Endothelial cell of umbilical vein (primary cell): ENCODE measurements around the gene DEFB129. TPM values are rescaled to one million over a fixed set of nuclear protein-coding genes. Genes with fewer than 3 reads are reported as not detected.

ENCODE experiments used
- Bru-seq: library from RNA; stranded (reverse); fragments of 400-500 nt; gene quantifications from one replicate; lab custom pipeline; 2021; lab: Mats Ljungman, UMichigan
- BruChase-seq, 2 experiments: library from RNA; stranded (reverse); fragments of 400-500 nt; gene quantifications; one replicate each; lab custom pipeline; 2021; lab: Mats Ljungman, UMichigan
- BruUV-seq: library from RNA; stranded (reverse); fragments of 400-500 nt; replicated peaks from 2 replicates; lab custom pipeline; 2021; lab: Mats Ljungman, UMichigan
- CTCF ChIA-PET: fragments of 300-600, 350-600 bp; sonication (Branson Sonifier 250); formaldehyde crosslinking; loops from one replicate; lab custom pipeline; 2021; ENCODE audit warnings: antibody characterized with exemption, inconsistent platforms; lab: Charles Lee
- POLR2A ChIA-PET: fragments of 300-600, 350-600 bp; sonication (Branson Sonifier 250); formaldehyde crosslinking; loops from one replicate; lab custom pipeline; 2021; ENCODE audit warnings: antibody characterized with exemption, inconsistent platforms; lab: Charles Lee
- DNase-seq: peaks from one replicate; pipeline ENCODE4 v3.0.0-alpha.2; 2011; ENCODE audit warnings: low read depth, low spot score
- FAIRE-seq: peaks from 2 replicates; lab custom pipeline; 2011; peaks lifted over from hg19 to GRCh38; lab: Jason Lieb, UNC
- H2AFZ ChIP-seq: 2 replicates; pipeline ENCODE4 v1.6.0; 2012; ENCODE audit warnings: low read depth, low read length, control low read depth, inconsistent platforms
- H3K27ac ChIP-seq: 2 replicates; pipeline ENCODE4 v1.5.1; 2011; ENCODE audit warnings: low read depth, mild to moderate bottlenecking, control low read depth, low read length, moderate library complexity; ENCODE audit not compliant: insufficient read depth
- H3K27me3 ChIP-seq, 2 experiments: 2 replicates each; pipeline versions ENCODE4 v1.6.0 to v1.6.1; 2011; ENCODE audit warnings: low read length in 2 of 2, mixed read lengths in 1 of 2; ENCODE audit not compliant: control insufficient read depth in 2 of 2, insufficient read depth in 2 of 2
- H3K36me3 ChIP-seq, 2 experiments: 2 replicates in 1 of 2; 3 replicates in 1 of 2; pipeline ENCODE4 v1.5.1; 2011; ENCODE audit warnings: low read length in 2 of 2, mild to moderate bottlenecking in 1 of 2, moderate library complexity in 1 of 2; ENCODE audit not compliant: control insufficient read depth in 2 of 2, insufficient read depth in 2 of 2; ENCODE audit errors: extremely low read depth in 1 of 2
- H3K4me1 ChIP-seq: 3 replicates; pipeline ENCODE4 v1.5.1; 2011; ENCODE audit warnings: mild to moderate bottlenecking, low read length; ENCODE audit not compliant: control insufficient read depth, insufficient read depth; ENCODE audit errors: extremely low read depth
- H3K4me2 ChIP-seq: 2 replicates; pipeline ENCODE4 v1.6.1; 2011; ENCODE audit warnings: low read length, control low read depth, mixed read lengths; ENCODE audit not compliant: insufficient read depth
- H3K4me3 ChIP-seq, 3 experiments: fragments of 200-600 bp in 1 of 3; sonication (generic), shearing (Covaris generic) in 1 of 3; replicated peaks in 1 of 3; 2 replicates each; pipeline ENCODE4 v1.5.1; 2011 to 2016; ENCODE audit warnings: control low read depth in 3 of 3, low read length in 3 of 3, mild to moderate bottlenecking in 2 of 3, inconsistent platforms in 1 of 3, low read depth in 1 of 3, moderate library complexity in 1 of 3; ENCODE audit not compliant: insufficient read depth in 1 of 3
- H3K79me2 ChIP-seq: 2 replicates; pipeline ENCODE4 v1.6.0; 2012; ENCODE audit warnings: low read length, inconsistent platforms; ENCODE audit not compliant: control insufficient read depth, insufficient read depth
- H3K9ac ChIP-seq: replicated peaks from 2 replicates; pipeline ENCODE3; 2011; ENCODE audit warnings: low read length, control low read depth; ENCODE audit not compliant: insufficient read depth; ENCODE audit errors: extremely low read depth
- H3K9me1 ChIP-seq: replicated peaks from 3 replicates; pipeline ENCODE4 v1.6.0; 2011; ENCODE audit warnings: mild to moderate bottlenecking, low read length; ENCODE audit not compliant: control insufficient read depth, insufficient read depth; ENCODE audit errors: extremely low read depth
- H3K9me3 ChIP-seq: replicated peaks from 2 replicates; pipeline ENCODE4 v1.5.1; 2012; ENCODE audit warnings: low read length, inconsistent platforms; ENCODE audit not compliant: control insufficient read depth, insufficient read depth
- H4K20me1 ChIP-seq: replicated peaks from 2 replicates; pipeline ENCODE3; 2011; ENCODE audit warnings: mild to moderate bottlenecking, low read length; ENCODE audit not compliant: control insufficient read depth, insufficient read depth; ENCODE audit errors: extremely low read depth
- EZH2 ChIP-seq: IDR thresholded peaks from 2 replicates; pipeline ENCODE4 v1.6.1; 2012; ENCODE audit warnings: borderline replicate concordance, low read depth, mild to moderate bottlenecking, moderate library complexity, low read length, inconsistent platforms; ENCODE audit not compliant: severe bottlenecking
- FOS ChIP-seq: IDR thresholded peaks from 2 replicates; pipeline ENCODE4 v1.6.1; 2011; ENCODE audit warnings: mild to moderate bottlenecking, low read length, moderate library complexity, borderline replicate concordance; ENCODE audit not compliant: insufficient read depth
- JUN ChIP-seq: IDR thresholded peaks from 2 replicates; pipeline ENCODE4 v1.6.1; 2011; ENCODE audit warnings: borderline replicate concordance, low read depth; ENCODE audit not compliant: insufficient read length, insufficient read depth
- MYC ChIP-seq: IDR thresholded peaks from one replicate; pipeline ENCODE4 v1.6.1; 2011; ENCODE audit warnings: mild to moderate bottlenecking, low read depth, low read length
- dilution Hi-C: fragments of 300-500 bp; cut with MboI; formaldehyde crosslinking; loops from one replicate; pipeline ENCODE4 v1.15.0; 2019; ENCODE audit warnings: low sequenced_read_pairs; ENCODE audit not compliant: extremely low pct_ligation_motif_present
- intact Hi-C: fragments of 100-400 bp; cut with micrococcal nuclease; formaldehyde crosslinking; loops from one replicate; pipeline ENCODE4 v1.10.0; 2022
- long read RNA-seq: library from polyadenylated mRNA; stranded (forward); transcript quantifications from one replicate; pipeline ENCODE4 v2.0.0, GENCODE V29; 2021
- polyA minus RNA-seq, 3 experiments: library from RNA; depleted of rRNA, polyadenylated mRNA; stranded (reverse); fragments of >200 nt; gene quantifications; 1 replicate in 1 of 3; 2 replicates in 2 of 3; pipeline ENCODE4 v1.2.3, GENCODE V29; 2011
- polyA plus RNA-seq, 4 experiments: library from polyadenylated mRNA; depleted of rRNA in 3 of 4; stranded (reverse) in 3 of 4; unstranded in 1 of 4; fragments of >200 nt; gene quantifications; 2 replicates each; pipeline versions ENCODE4 v1.2.1 to v1.2.3, GENCODE V29; 2011 to 2012; ENCODE audit warnings: missing spikeins in 1 of 4
- total RNA-seq: library from RNA; stranded (reverse); gene quantifications from 2 replicates; pipeline ENCODE4 v1.2.3, GENCODE V29; 2021
- TF ChIP-seq, protein P1 (sequence below): IDR thresholded peaks from 2 replicates; pipeline ENCODE4 v1.6.1; 2011; ENCODE audit not compliant: insufficient read depth, insufficient read length
- TF ChIP-seq, protein P2 (sequence below), 2 donors: IDR thresholded peaks; 1 replicate in 1 of 2; 2 replicates in 1 of 2; pipeline ENCODE4 v1.5.1; 2011; ENCODE audit warnings: low read length in 2 of 2, mild to moderate bottlenecking in 2 of 2, moderate library complexity in 2 of 2, control low read depth in 1 of 2, inconsistent platforms in 1 of 2, low read depth in 1 of 2; ENCODE audit not compliant: insufficient read depth in 1 of 2; ENCODE audit errors: extremely low read depth in 1 of 2

The DEFB129 gene, protein sequence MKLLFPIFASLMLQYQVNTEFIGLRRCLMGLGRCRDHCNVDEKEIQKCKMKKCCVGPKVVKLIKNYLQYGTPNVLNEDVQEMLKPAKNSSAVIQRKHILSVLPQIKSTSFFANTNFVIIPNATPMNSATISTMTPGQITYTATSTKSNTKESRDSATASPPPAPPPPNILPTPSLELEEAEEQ
- total RNA-seq (not detected in 2 replicates), polyA plus RNA-seq (not detected in 2 replicates), polyA minus RNA-seq (not detected in 2 replicates), Bru-seq, nascent RNA (not detected), BruChase-seq, experiment 1, labeled RNA remaining after a 6-hour chase (not detected), BruChase-seq, experiment 2, labeled RNA remaining after a 2-hour chase (not detected)
- polyA plus RNA-seq (2011; cell fraction: cytosol; rRNA removed), result not detected in 2 replicates
- polyA plus RNA-seq (2011; cell fraction: nucleus; rRNA removed), result not detected in 2 replicates
- polyA plus RNA-seq (2012), result not detected in 2 replicates
- polyA minus RNA-seq (2011; cell fraction: cytosol; rRNA and poly(A)+ RNA removed), result not detected
- not detected in 2 replicates for polyA minus RNA-seq (2011; cell fraction: nucleus; rRNA and poly(A)+ RNA removed)
- long read RNA-seq, result 0 reads

DNA sequence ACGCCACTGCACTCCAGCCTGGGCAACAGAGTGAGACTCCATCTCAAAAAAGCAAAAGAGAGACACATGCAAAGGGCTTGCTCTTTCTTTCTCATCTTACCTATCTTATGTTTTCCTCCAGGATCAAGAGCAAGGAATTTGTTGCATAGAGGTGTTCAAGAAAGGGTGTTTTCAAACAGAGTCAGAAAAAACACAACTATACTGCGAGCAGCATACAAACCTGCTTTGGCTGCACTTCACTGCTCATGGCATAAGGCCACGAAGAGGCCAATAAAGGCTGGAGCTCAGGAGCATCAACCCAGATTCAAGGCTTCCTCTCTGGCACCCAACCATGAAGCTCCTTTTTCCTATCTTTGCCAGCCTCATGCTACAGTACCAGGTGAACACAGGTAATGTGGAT is at the start of gene DEFB129:
Gene DEFB129, plus strand, starts transcription at position 301 of the 400 bp plus-strand sequence. Its CDS starts 31 bp downstream, at position 332.
- TF ChIP-seq EZH2 (no peak), FOS (no peak), MYC (no peak), JUN (no peak)
- TF ChIP-seq, protein P1, sequence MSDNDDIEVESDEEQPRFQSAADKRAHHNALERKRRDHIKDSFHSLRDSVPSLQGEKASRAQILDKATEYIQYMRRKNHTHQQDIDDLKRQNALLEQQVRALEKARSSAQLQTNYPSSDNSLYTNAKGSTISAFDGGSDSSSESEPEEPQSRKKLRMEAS, result no peak
- TF ChIP-seq, protein P2, sequence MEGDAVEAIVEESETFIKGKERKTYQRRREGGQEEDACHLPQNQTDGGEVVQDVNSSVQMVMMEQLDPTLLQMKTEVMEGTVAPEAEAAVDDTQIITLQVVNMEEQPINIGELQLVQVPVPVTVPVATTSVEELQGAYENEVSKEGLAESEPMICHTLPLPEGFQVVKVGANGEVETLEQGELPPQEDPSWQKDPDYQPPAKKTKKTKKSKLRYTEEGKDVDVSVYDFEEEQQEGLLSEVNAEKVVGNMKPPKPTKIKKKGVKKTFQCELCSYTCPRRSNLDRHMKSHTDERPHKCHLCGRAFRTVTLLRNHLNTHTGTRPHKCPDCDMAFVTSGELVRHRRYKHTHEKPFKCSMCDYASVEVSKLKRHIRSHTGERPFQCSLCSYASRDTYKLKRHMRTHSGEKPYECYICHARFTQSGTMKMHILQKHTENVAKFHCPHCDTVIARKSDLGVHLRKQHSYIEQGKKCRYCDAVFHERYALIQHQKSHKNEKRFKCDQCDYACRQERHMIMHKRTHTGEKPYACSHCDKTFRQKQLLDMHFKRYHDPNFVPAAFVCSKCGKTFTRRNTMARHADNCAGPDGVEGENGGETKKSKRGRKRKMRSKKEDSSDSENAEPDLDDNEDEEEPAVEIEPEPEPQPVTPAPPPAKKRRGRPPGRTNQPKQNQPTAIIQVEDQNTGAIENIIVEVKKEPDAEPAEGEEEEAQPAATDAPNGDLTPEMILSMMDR (IDR thresholded peaks at IDR 0.05; ENCODE audit: extremely low read depth in 1 of 2, insufficient read depth in 1 of 2, low read depth in 1 of 2, low read length in 2 of 2), result no peak
- no TSS peak for BruUV-seq

More for the DNA sequence above, at the start of gene DEFB129:
- Histone ChIP-seq H3K9ac (no peak within 1 kb of the TSS), H3K4me2 (no peak within 1 kb of the TSS), H3K4me1 (no peaks in the 10 kb centered on the region), H3K27me3 (peaks cover 6 to 14% of the 10 kb centered on the region in 2 experiments), H3K9me1 (no peaks in the 10 kb centered on the region), H3K36me3 (no peaks in the 10 kb centered on the region), H2AFZ (no peak within 1 kb of the TSS), H3K79me2 (no peaks in the 10 kb centered on the region), H3K9me3 (no peaks in the 10 kb centered on the region), H3K4me3 (no peak within 1 kb of the TSS), H3K27ac (no peak within 1 kb of the TSS), H4K20me1 (no peaks in the 10 kb centered on the region)
- intact Hi-C loops (no loop called here), dilution Hi-C loops (no loop called here)
- FAIRE-seq (no peak), DNase-seq (no peak)
- CTCF ChIA-PET, result interaction anchor here (0.7 to 1.3 kb wide), 4 partner anchors 10 to 512 kb away, joined by 3 to 4 read pairs (median 3); no protein-coding TSS in a partner anchor
- POLR2A ChIA-PET, result no interaction called here
